ENCODE measurements around the gene CCDC9B.

The CCDC9B gene

DNA sequence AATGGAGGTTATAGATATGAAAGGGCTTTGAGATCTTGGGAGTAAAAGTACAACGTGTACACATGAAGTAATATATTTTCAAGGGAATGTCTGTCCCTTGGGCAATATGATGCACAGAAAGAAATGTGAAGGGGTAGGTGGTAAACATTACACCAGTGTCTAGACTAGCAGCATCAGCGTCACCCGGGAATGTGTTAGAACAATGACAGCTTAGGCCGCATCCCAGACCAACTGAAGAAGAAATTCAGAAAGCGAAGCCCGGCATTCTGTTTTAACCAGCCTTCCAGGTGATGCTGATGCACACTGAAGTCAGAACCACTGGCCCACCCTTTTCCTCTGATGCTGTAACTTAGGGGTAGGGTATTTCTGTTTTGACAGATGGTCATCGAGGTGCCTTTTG, 10.9 kb downstream of the CCDC9B start:
- TF ChIP-seq, protein P1, sequence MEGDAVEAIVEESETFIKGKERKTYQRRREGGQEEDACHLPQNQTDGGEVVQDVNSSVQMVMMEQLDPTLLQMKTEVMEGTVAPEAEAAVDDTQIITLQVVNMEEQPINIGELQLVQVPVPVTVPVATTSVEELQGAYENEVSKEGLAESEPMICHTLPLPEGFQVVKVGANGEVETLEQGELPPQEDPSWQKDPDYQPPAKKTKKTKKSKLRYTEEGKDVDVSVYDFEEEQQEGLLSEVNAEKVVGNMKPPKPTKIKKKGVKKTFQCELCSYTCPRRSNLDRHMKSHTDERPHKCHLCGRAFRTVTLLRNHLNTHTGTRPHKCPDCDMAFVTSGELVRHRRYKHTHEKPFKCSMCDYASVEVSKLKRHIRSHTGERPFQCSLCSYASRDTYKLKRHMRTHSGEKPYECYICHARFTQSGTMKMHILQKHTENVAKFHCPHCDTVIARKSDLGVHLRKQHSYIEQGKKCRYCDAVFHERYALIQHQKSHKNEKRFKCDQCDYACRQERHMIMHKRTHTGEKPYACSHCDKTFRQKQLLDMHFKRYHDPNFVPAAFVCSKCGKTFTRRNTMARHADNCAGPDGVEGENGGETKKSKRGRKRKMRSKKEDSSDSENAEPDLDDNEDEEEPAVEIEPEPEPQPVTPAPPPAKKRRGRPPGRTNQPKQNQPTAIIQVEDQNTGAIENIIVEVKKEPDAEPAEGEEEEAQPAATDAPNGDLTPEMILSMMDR (IDR thresholded peaks at IDR 0.05; ENCODE audit: control extremely low read depth, extremely low read depth, low read depth, missing control alignments): no peak
- POLR2A ChIA-PET: no interaction called here
- DNase-seq (ENCODE audit: extremely low spot score): no peak
- CTCF ChIA-PET: interaction anchor here (1.4 to 16.1 kb wide), 4 partner anchors 9 to 51 kb away, joined by 3 to 222 read pairs (median 114); partner anchors contain the start of genes CCDC9B, INAFM2 and PLCB2

DNA sequence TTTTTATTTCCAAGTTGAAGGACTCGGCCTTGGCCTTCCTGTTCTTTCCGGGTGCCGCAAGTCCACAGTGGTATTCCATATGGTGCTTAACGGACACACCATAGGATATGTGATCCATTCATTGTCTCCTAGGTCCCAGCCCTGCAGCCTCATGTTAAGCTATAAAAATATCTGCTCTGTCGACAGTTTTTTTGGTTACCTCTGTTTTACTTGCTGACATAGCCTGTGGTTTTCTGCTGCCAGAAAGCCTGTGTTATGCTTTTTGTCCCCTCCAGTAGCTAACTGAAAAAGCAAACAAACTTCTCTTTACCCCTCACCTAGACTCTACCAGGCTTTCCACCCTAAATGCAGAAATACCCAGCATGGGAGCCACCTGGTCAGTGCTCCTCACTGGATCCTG, 12.0 kb downstream of the CCDC9B start:
- TF ChIP-seq, protein P1 (IDR thresholded peaks at IDR 0.05; ENCODE audit: control extremely low read depth, extremely low read depth, low read depth, missing control alignments): no peak
- no peak for DNase-seq (ENCODE audit: extremely low spot score)
- POLR2A ChIA-PET: no interaction called here
- CTCF ChIA-PET: interaction anchor here (0.8 to 8.9 kb wide), 8 partner anchors 9 to 70 kb away, joined by 3 to 222 read pairs (median 8); partner anchors contain the start of genes CCDC9B and PLCB2

DNA sequence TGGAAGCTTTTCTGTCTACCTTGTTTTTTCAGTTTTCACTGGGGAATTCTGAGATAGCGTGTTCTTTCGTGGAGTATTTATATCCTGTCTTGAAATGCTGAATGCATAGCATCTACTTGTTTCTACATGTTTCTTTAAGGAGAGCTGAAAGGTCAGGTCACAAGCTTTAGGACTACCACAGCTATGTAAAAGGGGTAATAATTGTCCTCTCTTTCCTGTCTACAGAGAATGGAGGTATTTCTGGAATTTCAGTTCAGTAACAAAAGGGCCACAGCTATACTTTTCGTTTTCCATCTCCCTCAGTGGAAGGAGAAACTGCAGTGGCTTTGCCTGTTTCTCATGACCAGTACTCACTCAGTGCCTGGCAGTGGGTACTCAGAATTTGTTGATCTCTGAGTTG, 12.6 kb downstream of the CCDC9B start:
- ChIA-PET CTCF (interaction anchor here (1.4 to 8.9 kb wide), 7 partner anchors 8 to 70 kb away, joined by 3 to 222 read pairs (median 14); partner anchors contain the start of gene CCDC9B), POLR2A (no interaction called here)
- TF ChIP-seq, protein P1 (IDR thresholded peaks at IDR 0.05; ENCODE audit: control extremely low read depth, extremely low read depth, low read depth, missing control alignments): no peak
- DNase-seq (ENCODE audit: extremely low spot score): no peak

DNA sequence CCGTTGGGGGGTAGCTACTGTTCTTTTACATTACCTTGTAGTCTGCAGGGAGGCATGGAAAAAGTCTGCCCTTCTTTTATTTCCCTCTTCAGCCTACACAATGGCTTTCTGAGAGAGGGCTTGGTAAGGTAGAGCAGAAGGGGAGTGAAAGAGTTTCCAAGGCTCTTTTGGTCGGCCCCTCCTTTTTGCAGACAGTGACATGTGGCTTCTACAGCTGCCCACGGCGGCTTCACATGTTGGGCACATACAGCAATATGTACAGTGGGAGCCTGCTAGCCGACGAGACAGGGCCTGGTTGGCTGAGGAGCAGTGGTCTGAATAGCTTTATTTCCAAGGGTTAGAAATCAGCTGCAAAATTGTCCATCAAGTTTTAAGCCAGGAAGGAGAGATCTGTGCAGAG, 13.3 kb downstream of the CCDC9B start:
- DNase-seq (ENCODE audit: extremely low spot score): no peak
- CTCF ChIA-PET: interaction anchor here (1.0 to 8.9 kb wide), 15 partner anchors 8 to 80 kb away, joined by 3 to 222 read pairs (median 7); partner anchors contain the start of genes ANKRD63, CCDC9B and PLCB2
- TF ChIP-seq, protein P1 (IDR thresholded peaks at IDR 0.05; ENCODE audit: control extremely low read depth, extremely low read depth, low read depth, missing control alignments): no peak
- POLR2A ChIA-PET: no interaction called here

DNA sequence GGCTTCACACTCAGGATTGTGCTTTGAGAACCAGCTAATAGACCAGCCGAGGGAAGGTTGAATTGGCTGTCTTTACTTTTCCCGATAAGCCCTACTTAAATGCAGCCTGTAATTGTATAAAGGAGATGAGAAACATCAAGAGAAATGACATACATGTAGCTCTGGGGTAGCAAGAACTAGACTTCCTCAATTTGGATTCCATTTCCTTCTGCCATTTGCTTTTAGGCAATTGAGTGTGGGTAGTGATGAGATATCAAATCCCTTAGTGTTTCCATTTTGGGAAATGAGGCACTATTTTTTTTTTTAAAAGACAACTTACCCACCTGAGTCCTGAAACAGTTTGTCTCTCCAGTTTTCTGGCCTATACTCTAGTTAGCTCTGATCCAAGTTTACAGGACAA, 15.0 kb downstream of the CCDC9B start:
- ChIA-PET POLR2A (no interaction called here), CTCF (interaction anchor here (1.5 to 8.9 kb wide), 9 partner anchors 9 to 52 kb away, joined by 4 to 222 read pairs (median 6); partner anchors contain the start of genes CCDC9B and PLCB2)
- TF ChIP-seq, protein P1 (IDR thresholded peaks at IDR 0.05; ENCODE audit: control extremely low read depth, extremely low read depth, low read depth, missing control alignments): no peak
- no peak for DNase-seq (ENCODE audit: extremely low spot score)

DNA sequence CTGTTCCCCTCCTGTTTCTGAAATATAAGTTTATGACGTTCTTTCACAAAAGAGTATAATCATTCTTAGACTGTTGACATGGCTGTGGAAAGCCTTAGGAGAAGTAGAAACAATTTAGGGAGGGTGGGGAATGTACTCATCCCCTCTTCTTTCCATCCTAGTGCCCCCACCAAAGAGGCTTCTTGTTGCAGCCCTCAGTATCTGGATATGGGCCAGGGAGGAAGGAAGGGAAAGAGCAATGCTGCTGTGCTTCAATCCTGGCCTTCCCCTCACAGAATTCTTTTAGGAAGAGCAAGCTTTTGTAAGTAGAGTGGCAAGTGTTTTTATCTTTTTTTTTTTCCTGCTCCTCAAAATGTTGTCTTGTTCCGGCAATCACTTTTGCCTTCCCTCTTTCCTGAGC, 15.6 kb downstream of the CCDC9B start:
- DNase-seq (ENCODE audit: extremely low spot score): no peak
- TF ChIP-seq, protein P1 (IDR thresholded peaks at IDR 0.05; ENCODE audit: control extremely low read depth, extremely low read depth, low read depth, missing control alignments): no peak
- ChIA-PET CTCF (interaction anchor here (0.9 to 8.9 kb wide), 7 partner anchors 14 to 97 kb away, joined by 3 to 222 read pairs (median 5); partner anchors contain the start of genes CCDC9B and PLCB2), POLR2A (no interaction called here)

Measured in GM10248 (cell line).